Caco-2 (cell line): Measurements from ENCODE around the gene ZNF518A. TPM values are rescaled to one million over a fixed set of nuclear protein-coding genes. Genes with fewer than 3 reads are reported as not detected.

Source experiments
- Bru-seq: library from RNA; stranded (reverse); fragments of 400-500 nt; gene quantifications from one replicate; lab custom pipeline; 2021; lab: Mats Ljungman, UMichigan
- BruChase-seq, 2 experiments: library from RNA; stranded (reverse); fragments of 400-500 nt; gene quantifications; one replicate each; lab custom pipeline; 2021; lab: Mats Ljungman, UMichigan
- BruUV-seq: library from RNA; stranded (reverse); fragments of 400-500 nt; replicated peaks from 2 replicates; lab custom pipeline; 2021; lab: Mats Ljungman, UMichigan
- CTCF ChIA-PET: fragments of 300-600 bp; sonication (Branson Sonifier 250); formaldehyde crosslinking; loops from one replicate; lab custom pipeline; 2022; ENCODE audit warnings: antibody characterized with exemption; lab: Charles Lee
- POLR2A ChIA-PET: fragments of 300-600 bp; sonication (Branson Sonifier 250); formaldehyde crosslinking; loops from one replicate; lab custom pipeline; 2022; ENCODE audit warnings: antibody characterized with exemption; lab: Charles Lee
- DNase-seq, 2 experiments: peaks; one replicate each; pipeline versions ENCODE4 v3.0.0 to v3.0.0-alpha.2; 2020 to 2022
- H3K27me3 ChIP-seq: replicated peaks from 2 replicates; pipeline ENCODE4 v1.6.0; 2011; ENCODE audit warnings: low read length; ENCODE audit not compliant: control insufficient read depth, insufficient read depth
- H3K36me3 ChIP-seq: 2 replicates; pipeline ENCODE4 v1.5.1; 2011; ENCODE audit warnings: low read length; ENCODE audit not compliant: control insufficient read depth, insufficient read depth
- H3K4me1 ChIP-seq: fragments of 250-450 bp; sonication (Bioruptor Pico); 2 replicates; pipeline ENCODE4 v1.5.1; 2020; ENCODE audit warnings: mild to moderate bottlenecking
- H3K4me3 ChIP-seq: 2 replicates; pipeline ENCODE4 v1.5.1; 2011; ENCODE audit warnings: low read depth, mild to moderate bottlenecking, control low read depth, low read length
- H3K9me3 ChIP-seq: fragments of 250-450 bp; sonication (Bioruptor Pico); 2 replicates; pipeline ENCODE4 v1.5.1; 2020; ENCODE audit warnings: mild to moderate bottlenecking, moderate library complexity
- H3K27ac Mint-ChIP-seq: one replicate; pipeline ENCODE4 v1.8.0; 2022; ENCODE audit warnings: mixed read lengths; ENCODE audit not compliant: unreplicated experiment
- H3K27me3 Mint-ChIP-seq: one replicate; pipeline ENCODE4 v1.8.0; 2022; ENCODE audit warnings: mixed read lengths; ENCODE audit not compliant: insufficient read depth, unreplicated experiment
- H3K36me3 Mint-ChIP-seq: one replicate; pipeline ENCODE4 v1.8.0; 2022; ENCODE audit warnings: mild to moderate bottlenecking, mixed read lengths; ENCODE audit not compliant: insufficient read depth, unreplicated experiment
- H3K4me1 Mint-ChIP-seq: one replicate; pipeline ENCODE4 v1.8.0; 2022; ENCODE audit warnings: low read depth, mixed read lengths; ENCODE audit not compliant: unreplicated experiment
- H3K4me3 Mint-ChIP-seq: one replicate; pipeline ENCODE4 v1.8.0; 2022; ENCODE audit warnings: mild to moderate bottlenecking, moderate library complexity, mixed read lengths; ENCODE audit not compliant: unreplicated experiment
- H3K9me3 Mint-ChIP-seq: one replicate; pipeline ENCODE4 v1.8.0; 2022; ENCODE audit warnings: mixed read lengths; ENCODE audit not compliant: unreplicated experiment
- CTCF ChIP-seq, 2 experiments: fragments of 200-600 bp in 1 of 2; IDR thresholded peaks; 1 replicate in 1 of 2; 2 replicates in 1 of 2; pipeline versions ENCODE4 v1.5.1 to v1.8.0; 2011 to 2022; ENCODE audit warnings: antibody characterized with exemption in 1 of 2, control low read depth in 1 of 2, inconsistent platforms in 1 of 2, low read depth in 1 of 2, low read length in 1 of 2, mild to moderate bottlenecking in 1 of 2, moderate library complexity in 1 of 2; ENCODE audit not compliant: insufficient read depth in 1 of 2, severe bottlenecking in 1 of 2, unreplicated experiment in 1 of 2
- intact Hi-C: fragments of 100-400 bp; cut with micrococcal nuclease; formaldehyde crosslinking; loops from one replicate; pipeline ENCODE4 v1.10.0; 2022; ENCODE audit not compliant: unreplicated experiment
- long read RNA-seq: library from polyadenylated mRNA; stranded (forward); transcript quantifications from one replicate; pipeline ENCODE4 v2.0.0, GENCODE V29; 2022
- total RNA-seq: library from RNA; stranded (reverse); gene quantifications from 2 replicates; pipeline ENCODE4 v1.2.3, GENCODE V29; 2022

Gene ZNF518A, protein sequence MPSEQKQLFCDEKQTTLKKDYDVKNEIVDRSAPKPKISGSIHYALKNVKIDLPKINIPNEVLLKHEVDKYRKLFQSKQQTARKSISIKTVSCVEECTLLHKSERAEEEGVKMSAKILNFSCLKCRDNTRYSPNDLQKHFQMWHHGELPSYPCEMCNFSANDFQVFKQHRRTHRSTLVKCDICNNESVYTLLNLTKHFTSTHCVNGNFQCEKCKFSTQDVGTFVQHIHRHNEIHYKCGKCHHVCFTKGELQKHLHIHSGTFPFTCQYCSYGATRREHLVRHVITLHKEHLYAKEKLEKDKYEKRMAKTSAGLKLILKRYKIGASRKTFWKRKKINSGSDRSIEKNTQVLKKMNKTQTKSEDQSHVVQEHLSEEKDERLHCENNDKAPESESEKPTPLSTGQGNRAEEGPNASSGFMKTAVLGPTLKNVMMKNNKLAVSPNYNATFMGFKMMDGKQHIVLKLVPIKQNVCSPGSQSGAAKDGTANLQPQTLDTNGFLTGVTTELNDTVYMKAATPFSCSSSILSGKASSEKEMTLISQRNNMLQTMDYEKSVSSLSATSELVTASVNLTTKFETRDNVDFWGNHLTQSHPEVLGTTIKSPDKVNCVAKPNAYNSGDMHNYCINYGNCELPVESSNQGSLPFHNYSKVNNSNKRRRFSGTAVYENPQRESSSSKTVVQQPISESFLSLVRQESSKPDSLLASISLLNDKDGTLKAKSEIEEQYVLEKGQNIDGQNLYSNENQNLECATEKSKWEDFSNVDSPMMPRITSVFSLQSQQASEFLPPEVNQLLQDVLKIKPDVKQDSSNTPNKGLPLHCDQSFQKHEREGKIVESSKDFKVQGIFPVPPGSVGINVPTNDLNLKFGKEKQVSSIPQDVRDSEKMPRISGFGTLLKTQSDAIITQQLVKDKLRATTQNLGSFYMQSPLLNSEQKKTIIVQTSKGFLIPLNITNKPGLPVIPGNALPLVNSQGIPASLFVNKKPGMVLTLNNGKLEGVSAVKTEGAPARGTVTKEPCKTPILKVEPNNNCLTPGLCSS (N-terminal part only)
- total RNA-seq = 47.2 TPM in 2 replicates
- Bru-seq, nascent RNA = percentile 97 among the genes with signal in this experiment
- percentile 99 among the genes with signal in this experiment for BruChase-seq, experiment 1, labeled RNA remaining after a 2-hour chase
- BruChase-seq, experiment 2, labeled RNA remaining after a 6-hour chase = percentile 97 among the genes with signal in this experiment
- long read RNA-seq, partial matches to known transcripts = 0 of 22 reads
- long read RNA-seq, other reads (novel, unspliced or antisense) = 21 of 22 reads

DNA sequence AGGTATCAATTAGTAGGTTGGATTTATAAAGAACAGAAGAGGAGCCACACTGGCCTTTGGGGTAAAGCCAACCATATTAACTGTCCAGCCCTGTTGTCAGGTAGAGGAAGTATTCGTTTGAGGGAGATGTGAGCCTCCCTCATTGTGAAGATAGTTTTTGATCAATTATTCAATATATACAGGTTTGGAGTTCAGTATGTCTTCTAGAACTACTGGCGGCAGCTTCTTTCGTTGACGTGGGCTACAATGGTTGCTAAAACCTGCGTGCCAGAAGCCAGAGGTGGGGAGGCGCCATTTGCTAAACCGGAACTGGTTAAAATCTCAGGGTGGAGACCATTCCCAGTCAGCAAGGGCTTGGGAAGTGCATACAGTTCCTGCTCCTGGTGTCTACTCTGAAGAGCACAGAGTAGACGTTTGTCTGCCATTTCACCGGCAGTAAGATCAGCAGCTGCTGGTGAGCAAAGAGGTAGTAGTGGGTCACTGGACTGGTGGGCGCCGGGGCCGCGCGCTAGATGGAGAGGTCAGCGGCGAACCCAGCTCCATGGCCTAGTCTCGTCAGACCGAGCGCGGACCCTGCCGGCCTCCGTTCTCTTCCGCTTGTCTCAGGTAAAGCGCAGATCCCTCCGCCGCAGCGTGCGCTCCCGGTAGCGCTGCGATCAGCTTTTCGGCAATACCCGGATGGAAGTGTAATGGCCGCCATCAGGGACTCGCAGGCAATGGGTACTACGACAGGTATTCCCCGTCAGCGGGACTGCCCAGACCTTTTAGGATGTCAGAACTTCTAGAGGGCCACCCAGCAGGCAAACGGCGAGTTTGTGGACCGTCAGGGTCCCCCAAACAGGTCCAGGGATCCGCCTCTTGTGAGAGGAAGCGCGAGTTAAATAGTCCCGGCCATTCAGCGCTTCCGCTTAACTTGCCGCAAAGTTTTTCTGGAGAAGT lies at the start of gene ZNF518A:
Gene ZNF518A, plus strand, starts transcription at position 911 of the 939 bp plus-strand sequence. CDS start 26,026 bp downstream, outside the sequence.
- peak; percentile 95 to 97 for DNase-seq
- BruUV-seq = TSS peak; percentile 93
- Mint-ChIP-seq H3K9me3 (no peaks in the 10 kb centered on the region), H3K36me3 (peaks cover 27% of the 10 kb centered on the region), H3K27ac (peak within 1 kb of the TSS; percentile 96), H3K4me3 (peak within 1 kb of the TSS; percentile 93), H3K27me3 (no peaks in the 10 kb centered on the region), H3K4me1 (peaks cover 12% of the 10 kb centered on the region)
- Histone ChIP-seq H3K4me1 (peaks cover 17% of the 10 kb centered on the region), H3K36me3 (no peaks in the 10 kb centered on the region; the same call in 1 of the 2 replicates), H3K9me3 (no peaks in the 10 kb centered on the region), H3K4me3 (peak within 1 kb of the TSS; percentile 75), H3K27me3 (no peaks in the 10 kb centered on the region)
- TF ChIP-seq CTCF (IDR thresholded peaks at IDR 0.05; ENCODE audit: insufficient read depth in 1 of 2, low read depth in 1 of 2, low read length in 1 of 2, severe bottlenecking in 1 of 2, unreplicated experiment in 1 of 2) = no peak
- ChIA-PET POLR2A (interaction anchor here (0.5 to 2.0 kb wide), 12 partner anchors 11 to 1586 kb away, joined by 3 to 90 read pairs (median 4); partner anchors contain the start of genes CC2D2B and CCNJ), CTCF (interaction anchor here (0.6 to 2.1 kb wide), 5 partner anchors 39 to 113 kb away, joined by 4 to 19 read pairs (median 5); no protein-coding TSS in a partner anchor)
- intact Hi-C loops = loop anchor here (1.0 to 5.0 kb wide), 5 partner anchors 40 to 163 kb away; partner anchors contain the start of gene CCNJ

DNA sequence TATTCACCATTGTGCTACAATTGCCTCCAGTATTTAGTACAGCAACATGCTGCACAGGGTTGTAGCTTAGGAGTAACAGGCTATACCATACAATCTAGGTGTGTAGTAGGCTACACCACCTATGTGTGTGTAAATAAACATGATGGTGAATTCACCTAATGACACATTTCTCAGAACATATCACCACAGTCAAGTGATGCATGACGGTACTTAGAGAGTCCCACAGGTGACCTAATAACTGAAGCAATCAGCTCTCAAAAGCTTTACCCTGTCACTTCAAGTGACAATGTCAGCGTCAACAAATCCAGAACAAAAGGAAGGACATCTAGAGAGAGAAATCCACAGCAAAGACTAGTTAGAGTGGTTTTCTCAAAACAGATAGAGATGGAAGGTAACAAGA lies 47.9 kb upstream of the ZNF518A start:
- DNase-seq = no peak
- Histone ChIP-seq H3K4me1 (no peaks in the 10 kb centered on the region), H3K27me3 (no peaks in the 10 kb centered on the region), H3K9me3 (no peaks in the 10 kb centered on the region), H3K4me3 (no peak overlapping the region), H3K36me3 (no peaks in the 10 kb centered on the region)
- H3K4me3 Mint-ChIP-seq = no peak overlapping the region
- no TSS peak for BruUV-seq
- no peaks in the 10 kb centered on the region for H3K36me3 Mint-ChIP-seq
- ChIA-PET POLR2A (interaction anchor here (1.6 kb wide), 1 partner anchor 48 kb away, joined by 7 read pairs; the partner anchor contains the start of gene ZNF518A), CTCF (no interaction called here)
- H3K27me3 Mint-ChIP-seq = no peaks in the 10 kb centered on the region
- H3K9me3 Mint-ChIP-seq = no peaks in the 10 kb centered on the region
- TF ChIP-seq CTCF (IDR thresholded peaks at IDR 0.05; ENCODE audit: insufficient read depth in 1 of 2, low read depth in 1 of 2, low read length in 1 of 2, severe bottlenecking in 1 of 2, unreplicated experiment in 1 of 2) = no peak
- no peaks in the 10 kb centered on the region for H3K4me1 Mint-ChIP-seq
- intact Hi-C loops = no loop called here
- H3K27ac Mint-ChIP-seq = no peak overlapping the region
